ENCODE measurements around the gene APBA1.
A peak's percentile ranks its signal among the peaks of the same experiment; 100 is the strongest.

APBA1 gene

DNA sequence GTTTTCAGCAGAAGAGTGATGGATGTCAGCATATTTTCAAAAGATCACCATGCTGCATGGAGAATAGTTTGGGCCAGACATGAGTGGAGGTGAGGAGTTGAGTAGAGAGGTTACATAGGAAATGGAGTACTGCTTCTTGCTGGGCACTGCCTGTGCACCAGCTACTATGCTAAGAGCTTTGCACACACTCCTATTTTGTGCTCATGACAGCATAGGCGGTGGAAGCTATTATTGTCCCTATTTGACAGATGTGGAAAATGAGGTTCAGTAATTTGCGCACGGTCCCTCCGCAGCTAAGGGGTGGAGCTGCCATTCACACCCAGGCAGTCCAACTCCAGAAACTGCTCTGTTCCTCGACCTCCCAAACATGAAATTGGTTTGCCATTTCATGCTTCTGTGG is 279.3 kb downstream of the APBA1 start:
- no peak for DNase-seq

DNA sequence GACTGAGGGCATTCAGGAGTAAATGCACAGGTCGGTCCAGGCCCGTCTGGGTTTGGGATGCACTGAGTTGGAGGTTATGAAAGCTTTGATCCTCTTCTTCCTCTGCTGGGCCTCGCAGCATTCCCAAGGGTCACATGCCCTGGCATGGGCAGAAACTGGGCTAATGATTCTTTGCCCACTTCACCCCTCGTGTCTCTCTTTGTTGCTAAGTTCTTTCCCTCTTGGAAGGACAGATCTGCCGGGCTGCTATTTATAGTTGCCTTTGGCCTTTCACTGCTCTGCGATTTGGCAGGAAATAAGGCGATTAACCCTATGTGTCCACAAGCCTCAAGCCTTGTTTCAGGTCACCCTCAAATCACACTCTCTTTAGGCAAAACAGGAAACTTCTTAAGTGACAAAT is 280.2 kb downstream of the APBA1 start:
- no peak for DNase-seq

DNA sequence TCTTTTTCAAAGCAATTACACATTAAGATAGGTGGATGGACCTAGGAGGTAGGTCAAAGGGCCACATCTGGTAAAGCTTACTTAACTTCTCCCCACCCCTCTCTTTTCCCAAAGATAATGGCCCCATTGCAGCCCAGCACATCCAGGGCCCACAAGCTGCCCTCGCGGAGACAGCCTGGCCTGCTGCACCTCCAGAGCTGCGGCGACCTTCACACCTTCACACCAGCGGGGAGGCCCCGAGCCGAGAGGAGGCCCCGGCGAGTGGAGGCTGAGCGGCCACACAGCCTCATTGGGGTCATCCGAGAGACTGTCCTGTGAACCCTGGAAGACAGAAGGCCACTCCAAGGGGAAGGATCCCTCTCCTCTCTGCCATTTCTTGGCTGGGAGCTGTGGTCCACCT is 280.7 kb downstream of the APBA1 start:
- DNase-seq = no peak

GRCh38 chr9:69389437-69389995 is 282.7 kb downstream of the APBA1 start:
- no peak for DNase-seq

DNA sequence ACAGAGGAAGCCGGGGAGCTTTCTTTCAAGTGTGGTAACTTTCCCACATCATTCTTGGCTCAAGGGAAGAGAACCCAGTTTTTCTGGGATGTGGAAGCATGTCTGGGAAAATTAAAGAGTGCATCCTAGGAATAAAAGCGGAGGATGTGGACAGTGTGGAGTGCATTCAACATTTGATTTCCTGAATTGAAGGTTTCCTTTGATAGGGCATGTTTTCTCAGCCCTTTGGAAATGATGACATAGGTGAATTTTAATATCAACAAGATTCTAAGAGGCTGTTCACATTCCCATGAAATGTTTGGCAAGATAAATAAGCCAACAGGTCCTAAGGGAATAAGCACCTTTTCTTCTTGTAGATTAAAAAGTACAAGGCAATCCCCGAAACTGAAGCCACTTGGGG is 283.6 kb downstream of the APBA1 start:
- no peak for DNase-seq

DNA sequence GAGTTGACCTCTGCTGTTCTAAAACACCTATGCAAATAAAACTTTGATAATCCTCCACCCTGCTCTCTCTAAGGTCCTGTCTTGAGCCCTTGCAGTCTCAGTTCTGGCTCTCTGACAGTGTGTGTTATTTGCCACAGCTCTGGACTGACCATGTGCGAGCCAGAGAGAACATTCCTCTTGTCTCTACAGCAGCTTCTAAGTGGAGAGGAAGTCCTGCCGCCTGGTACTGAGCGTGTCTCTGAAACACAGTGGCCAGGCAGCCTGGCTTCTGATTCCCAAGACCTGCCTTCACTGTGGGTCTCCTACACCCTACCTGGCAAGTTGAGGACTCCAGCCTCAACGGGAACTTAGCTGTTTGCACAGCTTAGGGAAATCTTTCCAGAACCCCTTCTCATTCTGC is 285.5 kb downstream of the APBA1 start:
- no peak for DNase-seq

- DNase-seq = no peak
Observed at GRCh38 chr9:69385581-69386033, 286.6 kb downstream of the APBA1 start.

DNA sequence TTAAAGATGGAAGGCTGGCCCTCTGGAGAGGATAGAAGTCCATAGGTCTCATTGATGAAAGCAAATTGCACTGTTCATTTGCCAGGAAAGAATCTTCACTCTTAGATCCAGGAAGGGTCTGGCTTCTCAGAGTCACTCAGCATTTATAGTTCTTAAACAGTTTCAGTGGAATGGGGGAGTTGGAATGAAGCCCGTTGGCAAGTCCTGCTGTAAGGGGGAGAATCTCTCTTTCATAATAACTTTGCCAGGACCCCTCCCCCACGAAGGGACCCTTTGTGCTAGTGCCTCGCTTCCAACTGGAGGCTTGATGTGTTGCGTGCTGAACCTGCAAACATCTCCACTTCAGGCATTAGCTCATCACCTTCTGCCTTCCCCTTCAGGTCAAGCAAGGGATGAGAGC is 290.0 kb downstream of the APBA1 start:
- no peak for DNase-seq

- peak; percentile 42 for DNase-seq
Observed at GRCh38 chr9:69380811-69381210, 291.4 kb downstream of the APBA1 start.

DNA sequence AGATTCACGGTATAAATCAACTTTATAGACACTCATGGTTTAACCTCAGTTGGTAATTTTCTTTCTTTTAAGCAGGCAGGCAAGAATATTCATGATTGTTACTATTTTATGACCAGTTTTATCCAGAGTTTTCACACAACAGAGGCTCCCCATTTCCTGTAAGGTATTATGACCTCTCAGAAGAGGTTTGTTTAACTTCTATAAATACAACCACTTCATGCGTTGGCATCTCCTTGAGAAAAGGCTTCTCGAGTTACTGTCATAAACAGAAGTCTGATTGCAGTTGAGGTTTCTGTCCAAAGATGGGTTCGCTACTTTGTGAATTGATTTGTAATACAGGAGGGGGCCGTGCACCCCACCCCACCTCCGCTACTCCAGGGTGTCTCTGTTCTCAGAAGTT is 291.9 kb downstream of the APBA1 start:
- no peak for DNase-seq

DNA sequence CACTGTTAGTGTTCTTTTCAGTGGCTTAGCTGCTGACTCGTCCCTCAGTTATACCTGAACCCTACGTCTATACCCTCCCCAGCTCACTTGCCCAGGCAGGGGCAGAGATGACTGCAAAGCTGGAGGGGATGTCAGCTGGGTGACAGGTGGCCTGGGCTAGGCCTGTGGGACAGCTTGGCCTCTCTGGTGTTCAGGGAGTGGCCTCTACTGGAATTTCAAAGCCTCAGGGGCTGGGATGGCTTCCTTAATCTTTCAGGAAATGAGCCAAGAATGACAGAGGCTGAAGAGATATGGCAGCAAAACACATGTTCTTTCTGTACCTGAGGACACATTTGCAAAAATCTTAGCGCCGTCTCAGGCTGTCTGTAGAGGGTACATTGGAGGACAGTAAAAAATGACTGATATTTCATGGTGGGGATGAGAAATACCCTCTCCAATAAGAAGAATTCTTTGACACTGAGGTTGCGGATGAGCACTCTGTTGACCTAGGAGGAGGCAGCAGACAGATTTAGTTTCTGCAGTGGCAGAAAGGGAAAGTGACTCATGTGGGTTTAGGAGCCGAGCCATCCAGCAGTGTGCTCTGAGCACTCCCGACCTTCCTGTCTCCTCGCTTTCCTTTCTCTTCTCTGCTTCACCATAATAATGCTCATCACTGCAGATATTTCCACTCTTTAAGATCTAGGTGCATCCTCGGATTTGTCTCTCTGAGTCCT is 292.7 kb downstream of the APBA1 start:
- DNase-seq = peak; percentile 71

GRCh38 chr9:69377981-69378380 is 294.2 kb downstream of the APBA1 start:
- DNase-seq = no peak

Data from fibroblast of skin of scalp (primary cell).